ENCODE measurements around the gene NHLH1. TPM values are rescaled to one million over a fixed set of nuclear protein-coding genes. Genes with fewer than 3 reads are reported as not detected.

NHLH1 gene
- total RNA-seq, 1 donor from 2014 or later: 10.6 TPM

- H3K4me1 Mint-ChIP-seq: peaks cover 60% of the 10 kb centered on the region
Measured at GRCh38 chr1:160400646-160401486, 34.0 kb downstream of the NHLH1 start.

GRCh38 chr1:160401487-160401805 is 34.6 kb downstream of the NHLH1 start:
- no peaks in the 10 kb centered on the region for H3K27me3 Mint-ChIP-seq (ENCODE audit: low read depth)
- peak overlapping the region; percentile 95 for H3K4me3 Mint-ChIP-seq
- TF ChIP-seq CTCF (conservative IDR thresholded peaks at IDR 0.05): no peak
- DNase-seq (ENCODE audit: low read depth, low spot score): no peak
- peak overlapping the region; percentile 30 for H3K27ac Mint-ChIP-seq (ENCODE audit: unreplicated experiment)
- H3K36me3 Mint-ChIP-seq (ENCODE audit: low read depth): peaks cover 5% of the 10 kb centered on the region
- H3K9me3 Mint-ChIP-seq: no peaks in the 10 kb centered on the region
- peaks cover 66% of the 10 kb centered on the region for H3K4me1 Mint-ChIP-seq

More at GRCh38 chr1:160400646-160401486, 34.0 kb downstream of the NHLH1 start:
- DNase-seq (ENCODE audit: low read depth, low spot score): peak; percentile 36
- peak overlapping the region; percentile 30 for H3K27ac Mint-ChIP-seq (ENCODE audit: unreplicated experiment)
- no peaks in the 10 kb centered on the region for H3K27me3 Mint-ChIP-seq (ENCODE audit: low read depth)
- peaks cover 2% of the 10 kb centered on the region for H3K36me3 Mint-ChIP-seq (ENCODE audit: low read depth)
- no peak for TF ChIP-seq CTCF (conservative IDR thresholded peaks at IDR 0.05)
- H3K4me3 Mint-ChIP-seq: peak overlapping the region; percentile 95
- no peaks in the 10 kb centered on the region for H3K9me3 Mint-ChIP-seq

DNA sequence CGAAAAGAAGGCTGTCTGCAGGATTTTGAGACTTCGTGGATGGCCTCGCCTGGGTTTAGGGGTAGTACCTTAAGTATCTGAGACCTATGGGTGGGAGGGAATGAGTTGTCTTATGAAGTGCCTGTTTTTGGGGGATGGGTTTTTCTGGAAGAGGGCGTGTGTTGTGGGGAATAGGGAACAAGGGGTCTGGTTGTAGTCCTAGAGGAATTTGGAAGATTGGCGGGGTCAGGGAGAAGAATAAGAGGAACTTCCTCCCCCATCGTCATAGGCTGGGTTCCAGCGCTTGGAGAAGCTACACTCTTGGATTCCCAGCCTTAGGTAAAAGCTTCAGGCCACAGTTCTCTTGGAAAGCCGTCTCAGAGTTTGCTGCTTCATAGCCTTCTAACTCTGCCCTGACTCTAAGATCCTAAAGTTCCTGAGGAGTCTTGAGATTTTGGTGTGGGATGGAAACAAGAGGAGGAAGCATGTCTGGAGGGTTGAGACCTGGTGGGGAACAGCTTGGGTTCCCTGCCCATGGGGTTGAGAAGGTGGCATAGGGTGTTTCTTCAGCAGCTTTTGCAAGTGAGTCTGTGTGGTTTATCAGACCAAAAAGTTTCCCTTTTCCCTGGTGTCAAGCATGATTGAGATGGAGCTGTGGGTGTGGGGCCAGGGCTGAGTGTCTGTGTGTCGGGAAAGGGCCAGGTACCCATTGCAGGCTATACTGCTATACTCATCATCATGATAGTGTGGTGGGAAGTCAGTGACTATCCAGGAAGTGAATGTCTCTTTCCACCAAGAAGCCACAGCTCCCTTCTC is 35.3 kb downstream of the NHLH1 start:
- H3K36me3 Mint-ChIP-seq (ENCODE audit: low read depth): peaks cover 6% of the 10 kb centered on the region
- no peak for DNase-seq (ENCODE audit: low read depth, low spot score)
- no peak for TF ChIP-seq CTCF (conservative IDR thresholded peaks at IDR 0.05)
- no peaks in the 10 kb centered on the region for H3K9me3 Mint-ChIP-seq
- H3K4me1 Mint-ChIP-seq: peaks cover 72% of the 10 kb centered on the region
- H3K27me3 Mint-ChIP-seq (ENCODE audit: low read depth): no peaks in the 10 kb centered on the region
- peak overlapping the region; percentile 95 for H3K4me3 Mint-ChIP-seq
- H3K27ac Mint-ChIP-seq (ENCODE audit: unreplicated experiment): no peak overlapping the region

DNA sequence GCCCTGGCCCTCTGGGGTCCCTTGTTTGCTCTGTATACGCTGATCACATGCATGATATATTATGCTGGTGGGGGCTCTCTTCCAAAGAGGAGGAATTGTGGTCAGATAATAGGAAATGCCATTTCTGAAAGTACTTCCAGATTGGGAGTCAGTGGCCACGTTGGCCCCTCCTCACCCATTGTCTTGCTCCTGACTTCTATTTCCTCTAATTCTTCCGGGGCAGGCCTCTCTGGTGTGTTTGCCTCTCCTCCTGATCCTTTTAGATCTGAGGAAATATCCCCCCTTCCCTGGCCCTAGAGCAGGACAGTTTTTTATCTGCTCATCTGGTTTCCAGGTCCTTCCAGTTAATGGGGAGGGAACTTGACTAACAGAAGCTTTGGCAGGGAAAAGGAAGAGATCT is 36.4 kb downstream of the NHLH1 start:
- peak overlapping the region; percentile 95 for H3K4me3 Mint-ChIP-seq
- peaks cover 6% of the 10 kb centered on the region for H3K36me3 Mint-ChIP-seq (ENCODE audit: low read depth)
- peaks cover 73% of the 10 kb centered on the region for H3K4me1 Mint-ChIP-seq

DNA sequence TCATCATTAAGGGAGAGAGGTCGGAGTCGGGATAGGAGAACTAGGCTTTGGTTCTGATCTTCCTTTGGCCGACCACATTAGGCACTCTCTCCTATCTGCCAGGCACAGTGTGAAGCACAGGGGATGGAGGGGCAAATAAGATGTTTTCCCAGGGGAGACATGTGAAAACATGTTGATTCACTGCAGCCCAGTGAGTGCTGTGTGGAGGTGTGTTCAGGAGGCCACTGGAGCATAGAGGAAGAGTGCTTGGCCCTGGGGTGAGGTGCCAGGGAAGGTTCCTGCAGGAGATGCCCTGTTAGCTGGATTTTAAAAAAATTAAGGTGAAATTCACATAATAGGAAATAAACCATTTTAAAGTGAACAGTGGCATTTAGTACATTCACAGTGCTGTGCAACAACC is 37.2 kb downstream of the NHLH1 start:
- TF ChIP-seq CTCF (conservative IDR thresholded peaks at IDR 0.05): no peak
- Mint-ChIP-seq H3K27ac (ENCODE audit: unreplicated experiment) (no peak overlapping the region), H3K27me3 (ENCODE audit: low read depth) (no peaks in the 10 kb centered on the region), H3K4me1 (peaks cover 75% of the 10 kb centered on the region), H3K4me3 (peak overlapping the region; percentile 95), H3K9me3 (no peaks in the 10 kb centered on the region), H3K36me3 (ENCODE audit: low read depth) (peaks cover 6% of the 10 kb centered on the region)
- no peak for DNase-seq (ENCODE audit: low read depth, low spot score)

More for the DNA sequence above, 36.4 kb downstream of the NHLH1 start:
- Mint-ChIP-seq H3K27me3 (ENCODE audit: low read depth) (no peaks in the 10 kb centered on the region), H3K9me3 (no peaks in the 10 kb centered on the region), H3K27ac (ENCODE audit: unreplicated experiment) (no peak overlapping the region)
- no peak for TF ChIP-seq CTCF (conservative IDR thresholded peaks at IDR 0.05)
- DNase-seq (ENCODE audit: low read depth, low spot score): no peak
